Effector CD4-positive, alpha-beta T cell (primary cell): ENCODE results near the gene RELCH.
A peak's percentile ranks its signal among the peaks of the same experiment; 100 is the strongest.

Experiments used
- DNase-seq: peaks from one replicate; pipeline ENCODE4 v3.0.0-alpha.2; 2020

The RELCH gene

DNA sequence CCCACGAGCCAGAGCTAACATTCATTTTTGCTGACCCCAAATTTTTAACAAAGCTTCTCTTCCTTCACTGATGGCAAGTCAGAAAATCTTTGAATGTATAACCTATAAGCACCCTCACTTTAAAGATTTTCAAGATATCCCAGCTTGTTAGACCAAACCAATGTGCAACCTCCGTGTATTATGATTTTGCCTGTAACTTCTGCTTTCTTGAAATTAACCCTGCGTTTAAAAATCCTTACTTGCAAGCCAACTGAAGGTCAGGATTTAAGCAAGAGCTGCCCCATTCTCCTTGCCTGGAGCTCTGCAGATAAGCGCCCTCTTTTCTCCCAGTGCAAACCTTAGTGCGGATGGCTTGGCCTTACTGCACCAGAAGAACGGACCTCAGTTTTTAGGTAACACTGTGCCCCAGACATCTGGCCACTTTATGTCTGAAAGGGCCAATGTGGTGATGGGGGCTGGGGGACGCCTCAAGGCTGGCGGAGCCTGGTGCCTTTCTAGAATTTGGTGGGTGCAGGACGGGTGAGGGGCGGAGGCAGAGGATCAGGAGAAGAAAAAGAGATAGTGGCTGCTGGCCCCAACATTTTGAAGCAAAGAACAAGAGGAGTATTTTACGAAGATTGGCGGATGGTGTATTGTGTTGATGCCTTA lies 137.2 kb downstream of the RELCH start:
- DNase-seq = no peak

DNA sequence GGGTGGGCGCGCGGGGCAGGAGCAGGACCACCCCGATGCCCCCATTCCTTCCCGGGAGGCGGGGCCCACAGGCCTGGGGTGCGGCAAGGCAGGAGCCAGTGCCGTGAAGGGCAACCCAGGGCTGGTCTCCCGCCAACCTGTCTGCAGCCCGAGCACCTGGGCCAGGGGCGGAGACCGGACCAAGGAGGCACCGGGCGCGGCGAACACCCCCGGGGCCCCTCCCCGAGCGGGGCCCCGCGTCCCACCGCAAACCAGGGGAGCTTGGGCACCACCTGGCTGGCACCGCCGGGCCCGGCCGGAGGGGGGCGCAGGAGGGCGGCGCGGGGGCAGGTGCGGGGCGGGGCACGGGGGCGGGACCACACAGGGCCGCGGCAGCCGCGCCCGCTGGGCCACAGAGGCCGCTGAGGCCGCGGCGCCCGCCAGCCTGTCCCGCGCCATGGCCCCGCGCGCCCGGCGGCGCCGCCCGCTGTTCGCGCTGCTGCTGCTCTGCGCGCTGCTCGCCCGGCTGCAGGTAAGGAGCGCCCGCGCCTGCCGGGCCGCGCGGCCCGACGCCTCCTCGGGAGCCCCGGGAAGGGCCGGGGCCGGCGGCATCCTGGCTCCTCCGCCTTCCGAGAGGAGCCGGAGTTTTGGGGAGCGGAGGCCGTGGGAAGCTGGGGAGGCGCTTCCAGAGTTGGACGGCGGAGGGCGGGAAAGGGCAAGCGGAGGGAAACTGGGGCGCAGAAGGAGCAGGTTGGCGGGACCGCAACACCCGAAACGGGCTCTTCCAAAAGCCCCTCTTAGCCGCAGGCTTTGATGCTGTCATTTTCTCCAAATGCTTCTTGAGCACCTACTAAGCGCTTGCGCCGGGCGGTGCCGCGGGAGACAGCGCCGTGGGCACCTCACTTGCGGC lies 138.1 kb downstream of the RELCH start, which contains the start of gene TNFRSF11A:
Gene TNFRSF11A, plus strand, starts transcription at position 394 of the 889 bp plus-strand sequence. Its CDS starts 43 bp downstream, at position 437.
- peak; percentile 33 for DNase-seq

DNA sequence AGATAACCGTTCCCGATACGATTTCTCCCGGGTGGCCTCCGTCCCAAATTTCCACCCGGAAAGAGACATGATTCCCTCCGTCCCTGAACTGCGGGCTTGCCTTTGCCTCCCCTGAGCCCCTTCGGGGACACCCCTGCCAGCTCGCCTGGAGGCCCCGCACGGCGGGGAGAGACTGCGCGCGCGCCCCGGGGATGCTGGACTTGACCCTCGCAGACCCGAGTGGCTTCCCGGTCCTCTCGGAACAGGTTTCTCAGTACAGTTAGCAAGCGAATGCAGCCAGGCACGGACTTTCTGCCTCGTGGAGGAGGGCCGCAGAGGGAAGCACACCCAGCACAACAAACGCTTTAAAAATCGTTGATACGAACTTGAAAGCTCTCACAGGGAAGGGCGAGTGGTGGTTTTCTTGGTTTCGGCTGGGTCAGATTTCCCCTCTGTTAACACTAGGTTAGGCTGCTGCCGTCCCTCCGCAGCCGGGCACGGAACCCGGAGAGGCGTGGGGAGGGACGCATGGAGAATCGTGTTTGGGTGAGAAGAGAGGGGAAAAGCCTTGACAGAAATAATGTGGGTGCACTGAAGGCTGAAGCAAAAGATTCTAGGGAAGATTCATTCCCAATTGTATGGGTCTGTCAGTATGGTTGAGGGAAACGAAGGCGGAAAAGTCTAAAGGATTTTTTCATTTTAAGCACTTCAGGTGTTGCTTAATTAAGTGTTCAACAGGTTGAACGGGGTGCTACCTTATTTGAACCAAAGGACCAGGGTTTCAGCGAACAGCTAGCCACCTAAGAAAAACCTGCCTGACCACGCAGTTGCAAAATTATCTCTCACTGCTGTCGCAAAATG lies 139.0 kb downstream of the RELCH start:
- DNase-seq = no peak

DNA sequence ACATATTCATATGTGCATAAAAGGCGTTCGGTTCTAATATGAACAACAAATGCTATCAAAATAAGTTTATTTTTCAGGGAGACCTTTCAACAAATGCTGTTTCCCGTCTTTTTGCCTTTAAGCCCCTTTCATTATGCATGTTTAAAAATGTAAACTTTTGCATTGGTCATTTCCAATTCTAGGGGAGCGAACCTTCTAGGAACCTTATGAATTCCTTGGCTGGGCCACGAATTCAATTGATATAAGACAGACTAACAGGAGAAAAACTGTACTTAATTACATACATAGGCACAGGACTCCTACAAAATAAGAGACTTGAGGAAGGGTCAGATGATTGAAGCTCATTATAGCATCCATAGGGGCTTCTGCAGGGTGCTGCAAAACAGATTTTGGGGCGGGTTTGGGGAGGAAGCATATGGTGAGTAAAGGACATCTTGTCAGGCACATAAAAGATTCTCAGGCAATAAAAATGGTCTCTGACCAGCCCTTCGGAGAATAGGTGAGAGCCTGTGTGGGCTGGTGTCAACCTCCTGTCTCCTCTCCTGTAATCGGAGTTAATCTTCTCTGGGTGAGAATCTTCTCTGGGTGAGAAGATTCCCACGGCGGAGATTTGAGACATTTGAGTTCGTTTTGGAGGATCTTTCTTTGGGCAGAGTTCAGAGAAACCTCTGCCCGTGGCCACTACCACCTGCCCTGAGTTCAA lies 139.7 kb downstream of the RELCH start:
- no peak for DNase-seq

DNA sequence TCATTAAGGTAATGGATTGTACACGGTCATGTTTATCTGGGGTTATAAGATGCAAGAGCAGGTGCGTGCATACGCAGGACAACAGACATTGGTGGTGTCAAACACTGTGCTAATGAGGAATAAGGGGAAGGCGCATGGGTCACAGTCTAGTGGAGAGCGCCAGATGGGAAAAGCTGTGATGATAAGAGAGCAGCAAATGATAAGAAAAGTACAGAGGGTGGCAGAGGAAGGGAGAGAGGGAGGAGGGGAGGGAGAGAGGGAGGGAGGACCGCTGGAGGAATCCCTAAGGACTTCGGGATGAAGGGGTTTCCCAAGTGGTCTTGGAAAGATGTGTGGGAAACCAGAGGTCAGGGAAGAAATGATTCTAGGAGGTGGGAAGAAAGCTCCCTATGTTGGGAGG lies 140.9 kb downstream of the RELCH start:
- DNase-seq = no peak

DNA sequence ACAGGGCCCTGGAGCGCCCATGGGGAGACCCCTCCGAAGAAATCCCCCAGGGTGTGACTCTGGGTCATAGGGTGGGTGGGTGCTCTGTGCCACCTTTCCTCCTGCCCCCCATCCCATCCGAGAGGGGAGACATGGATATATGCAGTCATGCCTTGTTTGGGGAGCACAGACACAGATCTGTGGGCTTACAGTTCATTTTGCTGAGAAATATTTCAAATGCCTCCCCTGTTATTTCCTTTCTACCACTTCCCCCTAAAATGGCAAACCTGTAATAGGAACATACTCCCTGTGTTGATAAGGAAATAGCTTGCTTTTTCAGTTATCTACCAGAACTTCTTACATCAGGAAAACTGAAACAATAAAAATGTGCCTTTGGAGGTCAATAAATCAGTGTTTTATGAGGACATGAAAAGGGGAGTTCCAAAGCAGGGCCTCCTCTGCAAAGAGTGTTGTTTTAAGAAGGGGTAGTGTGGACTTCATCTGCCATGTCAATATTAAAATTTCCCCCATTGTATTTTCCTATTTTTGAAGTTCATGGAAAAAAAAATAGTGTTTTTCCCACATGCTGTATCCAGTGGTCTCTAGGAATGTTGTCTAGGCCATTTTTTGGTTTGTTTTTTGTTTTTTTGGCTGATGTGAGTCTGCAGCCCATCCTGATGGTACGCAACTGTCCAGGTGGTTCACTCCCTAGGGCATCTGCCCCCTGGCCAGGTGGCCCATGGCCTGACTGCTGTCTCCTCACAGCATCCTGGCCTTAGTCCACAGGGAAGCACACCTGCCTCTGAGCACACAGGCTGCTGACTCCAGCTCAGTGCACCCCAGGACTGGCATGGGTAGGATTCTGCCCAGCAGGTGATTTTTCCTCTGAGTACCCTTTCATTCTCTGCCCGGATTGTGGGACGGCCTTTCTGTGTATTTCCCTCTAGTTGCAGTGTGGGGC lies 141.8 kb downstream of the RELCH start:
- DNase-seq = no peak

DNA sequence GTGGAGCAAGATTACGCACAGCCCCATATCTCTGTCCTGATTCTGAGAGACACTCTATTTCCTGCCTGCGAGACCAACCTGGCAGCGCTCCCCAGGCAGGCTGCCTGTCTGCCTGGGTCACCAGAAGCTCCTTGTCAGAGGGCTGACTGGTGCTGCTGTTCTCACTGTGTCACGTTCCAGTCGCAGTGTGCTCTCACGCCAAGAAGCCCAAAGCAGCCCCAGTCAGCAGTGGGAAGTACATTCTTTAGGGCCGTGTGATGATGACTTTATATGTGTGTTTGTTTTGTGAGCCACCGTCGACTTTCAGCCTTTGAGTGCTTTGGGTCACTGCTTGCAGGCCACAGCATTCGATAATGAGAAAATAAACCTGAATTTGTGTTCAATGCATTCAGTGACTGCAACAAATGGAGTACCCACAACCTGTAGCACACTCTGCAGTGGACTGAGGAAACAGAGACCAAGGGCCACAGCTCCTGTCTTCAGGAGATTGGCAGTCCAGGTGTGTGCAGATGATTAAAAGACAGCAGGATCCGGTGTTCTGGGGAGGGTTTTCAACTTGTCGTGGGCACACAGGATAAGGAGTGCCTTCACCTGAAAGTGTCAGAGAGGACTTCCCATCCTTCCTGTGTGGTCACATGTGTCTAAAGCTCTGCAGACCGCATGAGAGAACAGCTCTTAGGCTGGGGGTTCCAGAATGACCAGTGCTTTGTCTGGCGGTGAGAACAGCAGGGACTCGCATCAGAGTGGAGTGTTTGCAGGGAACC lies 142.8 kb downstream of the RELCH start:
- DNase-seq = no peak

DNA sequence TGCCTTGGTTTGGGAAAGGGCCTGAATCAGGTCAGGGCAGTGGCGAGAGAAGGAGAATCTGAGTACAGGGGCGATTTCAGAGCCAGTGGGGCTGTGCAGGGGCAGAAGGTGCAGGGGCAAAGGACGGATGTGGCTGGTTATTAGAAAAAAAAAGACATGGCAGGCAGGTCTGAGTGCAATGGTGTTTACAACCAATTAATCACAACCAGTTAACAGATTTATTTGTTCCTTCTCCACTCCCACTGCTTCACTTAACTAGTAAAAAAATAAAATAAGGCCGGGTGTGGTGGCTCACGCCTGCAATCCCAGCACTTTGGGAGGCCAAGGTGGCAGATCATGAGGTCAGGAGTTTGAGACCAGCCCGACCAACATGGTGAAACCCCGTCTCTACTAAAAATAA lies 143.6 kb downstream of the RELCH start:
- no peak for DNase-seq

DNA sequence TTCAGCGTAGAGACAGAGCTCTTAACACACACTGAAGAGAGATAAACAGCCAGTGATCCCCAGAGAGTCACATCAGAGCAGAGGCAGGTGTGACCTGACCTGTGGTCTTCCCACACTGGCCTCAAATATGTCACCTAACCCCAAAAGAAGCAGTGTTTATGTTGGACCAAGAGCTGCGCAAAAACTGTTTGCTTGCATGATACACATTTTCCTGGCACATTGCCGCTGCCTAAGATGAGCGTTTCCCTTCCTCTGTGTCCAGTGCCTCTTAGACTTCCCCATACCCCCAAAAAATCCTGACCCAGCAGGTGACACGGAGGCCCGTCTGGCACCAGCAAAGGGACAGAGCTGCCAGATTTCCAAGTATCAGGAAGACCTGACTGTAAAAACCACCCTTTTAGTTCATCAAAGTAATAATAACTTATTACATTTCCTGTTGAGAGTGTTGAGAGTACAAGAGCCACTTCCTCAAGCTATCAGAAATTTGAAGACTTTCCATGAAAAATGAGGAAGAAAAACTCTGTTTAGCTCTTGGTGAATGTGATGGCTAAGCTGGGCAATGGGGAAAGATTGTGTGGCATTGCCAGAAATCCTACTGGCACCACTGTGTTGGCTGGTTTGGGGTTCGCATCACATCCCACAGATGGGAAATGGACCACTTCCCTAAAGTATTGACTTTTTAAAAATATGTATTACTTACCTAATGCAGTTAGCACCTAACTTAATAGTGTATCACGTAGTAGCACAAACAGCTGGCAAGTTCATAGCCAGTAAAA lies 144.7 kb downstream of the RELCH start:
- no peak for DNase-seq

DNA sequence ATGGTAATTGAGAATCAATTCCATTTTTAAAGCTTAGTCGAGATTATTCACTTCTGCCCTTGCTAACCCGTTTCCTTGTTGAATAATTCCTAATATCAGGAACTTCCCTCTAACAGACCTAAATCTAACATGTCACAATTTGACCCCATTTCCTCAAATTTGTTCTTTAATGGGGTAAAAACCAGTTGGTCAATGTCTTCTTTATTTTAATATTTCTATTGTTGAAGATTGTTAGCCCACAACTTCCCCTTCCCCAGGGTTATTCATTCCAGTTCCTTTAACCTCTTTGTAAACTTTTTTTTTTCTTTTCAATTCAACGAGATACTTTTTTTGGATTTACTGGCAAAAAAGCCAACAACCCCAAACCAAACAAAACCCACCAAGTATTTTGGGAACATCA lies 145.4 kb downstream of the RELCH start:
- no peak for DNase-seq

DNA sequence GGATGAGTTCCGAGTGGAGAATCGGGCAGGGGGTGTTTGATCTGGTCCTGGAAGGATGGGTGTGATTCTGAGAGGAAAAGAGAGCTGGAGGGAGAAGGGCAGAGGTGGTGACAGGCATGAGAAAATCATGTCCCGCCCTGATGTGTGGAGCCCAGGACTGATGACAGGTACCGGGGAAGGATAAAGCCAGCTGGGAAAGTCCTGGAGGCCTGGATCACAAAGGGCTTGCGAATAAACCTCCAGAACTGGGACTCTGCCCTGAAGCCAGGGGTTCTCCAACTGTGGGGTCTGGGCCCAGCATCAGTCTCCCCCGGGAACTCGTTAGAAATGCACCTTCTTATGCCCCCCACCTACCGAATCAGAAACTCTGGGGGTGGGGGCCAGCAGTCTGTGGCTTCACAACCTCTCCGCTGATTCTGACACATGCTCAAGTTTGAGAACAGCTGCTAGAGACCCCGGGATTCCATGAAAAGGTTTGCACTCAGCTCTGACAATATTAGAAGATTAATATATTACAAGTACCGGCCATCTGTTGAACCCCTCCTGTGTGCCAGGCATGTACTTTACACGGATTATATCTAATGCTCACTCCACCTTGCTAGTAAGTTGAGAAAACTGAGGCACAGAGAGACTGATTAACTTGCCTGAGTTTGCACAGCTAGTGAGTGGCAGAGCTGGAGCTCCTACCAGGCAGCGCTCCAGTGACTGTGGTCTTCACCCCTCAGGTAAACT lies 146.1 kb downstream of the RELCH start:
- no peak for DNase-seq

DNA sequence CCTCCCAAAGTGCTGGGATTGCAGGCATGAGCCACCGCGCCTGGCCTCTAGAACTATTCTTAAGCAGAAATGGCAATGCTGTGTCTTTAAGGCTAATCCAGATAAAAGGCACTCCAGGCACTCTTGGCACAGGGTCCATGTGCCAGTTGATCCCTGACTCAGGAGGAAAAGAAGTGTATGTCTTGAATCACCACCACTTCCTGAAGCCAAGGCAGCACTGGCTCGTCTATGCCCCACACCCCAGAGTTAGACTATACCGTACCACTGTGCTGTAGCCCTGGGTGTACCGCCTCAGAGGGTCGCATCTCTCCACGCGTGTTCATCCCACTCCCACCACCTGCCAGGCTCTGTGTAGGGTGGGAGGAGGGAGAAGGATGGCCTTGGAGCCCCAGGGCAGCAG lies 147.1 kb downstream of the RELCH start:
- no peak for DNase-seq

DNA sequence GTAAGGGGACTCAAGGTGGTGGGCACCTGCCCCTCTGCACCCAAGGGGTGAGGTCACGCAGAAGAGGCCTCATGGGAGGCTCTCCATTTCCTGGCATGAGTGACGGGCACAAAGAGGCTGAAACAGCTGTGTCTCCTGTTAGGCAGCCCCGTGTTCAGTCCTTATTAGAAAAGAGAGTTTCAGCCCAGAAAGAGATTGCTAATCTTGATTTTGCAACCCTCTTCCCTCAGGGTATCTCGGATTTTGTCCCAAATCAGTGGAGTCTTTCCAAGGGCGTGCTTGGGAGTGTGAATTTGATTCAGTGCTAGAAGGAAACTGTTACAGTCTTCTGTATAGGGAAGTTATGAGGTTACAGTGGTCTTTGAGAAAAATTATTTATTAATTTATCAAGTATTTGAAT lies 148.4 kb downstream of the RELCH start:
- no peak for DNase-seq

DNA sequence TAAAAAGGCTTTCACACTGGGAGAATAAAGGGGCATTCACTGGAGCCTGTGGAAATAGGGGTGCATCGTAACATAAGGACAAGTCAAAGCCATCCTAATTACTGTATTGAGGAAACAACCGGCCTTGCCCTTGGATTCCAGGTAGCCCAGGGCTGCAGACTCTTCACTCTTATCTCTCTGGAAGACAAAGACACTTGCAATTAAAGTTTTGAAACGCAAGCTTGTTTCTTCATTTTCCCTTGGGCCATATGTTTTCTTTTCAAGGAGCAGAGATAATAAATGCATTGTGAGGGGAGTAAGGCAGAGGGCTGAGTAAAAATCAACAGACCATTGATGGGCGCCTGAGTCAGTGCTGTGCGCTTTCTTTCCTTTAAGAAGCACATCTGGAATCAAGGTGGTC lies 149.6 kb downstream of the RELCH start:
- no peak for DNase-seq

DNA sequence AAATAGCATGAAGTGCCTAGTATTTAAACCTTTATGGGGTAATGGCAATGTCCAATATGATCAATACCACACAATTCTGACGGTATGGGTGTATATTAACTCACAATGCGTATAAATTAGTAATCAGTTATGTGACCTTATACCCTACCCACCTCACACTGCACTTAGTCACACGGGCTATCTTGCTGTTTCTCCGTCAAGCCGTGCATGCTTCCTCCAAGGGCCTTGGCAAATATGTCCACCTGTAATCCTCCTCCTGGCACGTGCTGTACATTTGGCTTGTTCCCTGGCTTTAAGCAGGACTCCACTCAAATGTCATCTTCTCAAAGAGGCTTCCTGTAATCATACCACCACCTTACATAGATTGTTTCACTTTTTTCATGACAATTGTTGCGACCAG lies 150.3 kb downstream of the RELCH start:
- no peak for DNase-seq

DNA sequence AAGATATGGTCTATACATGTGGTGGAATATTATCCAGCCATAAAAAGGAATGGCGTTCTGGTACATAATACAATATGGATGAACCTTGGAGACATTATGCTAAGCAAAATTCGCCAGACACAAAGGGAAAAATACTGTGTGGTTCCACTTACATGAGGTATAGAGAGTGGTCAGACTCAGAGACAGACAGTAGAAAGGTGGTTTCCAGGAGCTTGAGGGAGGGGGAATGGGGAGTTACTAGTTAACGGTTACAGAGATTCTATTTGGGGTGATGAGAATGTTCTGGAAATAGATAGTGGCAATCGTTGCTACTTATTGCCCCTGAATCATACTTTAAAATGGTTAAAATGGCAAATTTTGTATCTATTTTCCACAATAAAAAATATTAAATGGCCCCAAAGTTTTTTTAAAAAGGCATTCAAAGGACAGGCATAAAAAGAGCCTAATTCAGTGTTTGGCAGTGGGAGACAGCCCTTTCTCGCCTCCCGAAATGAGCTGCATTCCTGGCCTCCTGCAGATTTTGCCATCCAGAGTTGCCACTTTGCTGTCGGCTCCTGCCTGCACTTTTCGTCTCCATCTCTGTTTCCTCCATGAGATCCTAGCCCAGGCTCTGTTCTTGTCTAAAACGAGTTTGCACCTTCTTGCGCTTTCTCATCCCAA lies 151.5 kb downstream of the RELCH start:
- DNase-seq = no peak

DNA sequence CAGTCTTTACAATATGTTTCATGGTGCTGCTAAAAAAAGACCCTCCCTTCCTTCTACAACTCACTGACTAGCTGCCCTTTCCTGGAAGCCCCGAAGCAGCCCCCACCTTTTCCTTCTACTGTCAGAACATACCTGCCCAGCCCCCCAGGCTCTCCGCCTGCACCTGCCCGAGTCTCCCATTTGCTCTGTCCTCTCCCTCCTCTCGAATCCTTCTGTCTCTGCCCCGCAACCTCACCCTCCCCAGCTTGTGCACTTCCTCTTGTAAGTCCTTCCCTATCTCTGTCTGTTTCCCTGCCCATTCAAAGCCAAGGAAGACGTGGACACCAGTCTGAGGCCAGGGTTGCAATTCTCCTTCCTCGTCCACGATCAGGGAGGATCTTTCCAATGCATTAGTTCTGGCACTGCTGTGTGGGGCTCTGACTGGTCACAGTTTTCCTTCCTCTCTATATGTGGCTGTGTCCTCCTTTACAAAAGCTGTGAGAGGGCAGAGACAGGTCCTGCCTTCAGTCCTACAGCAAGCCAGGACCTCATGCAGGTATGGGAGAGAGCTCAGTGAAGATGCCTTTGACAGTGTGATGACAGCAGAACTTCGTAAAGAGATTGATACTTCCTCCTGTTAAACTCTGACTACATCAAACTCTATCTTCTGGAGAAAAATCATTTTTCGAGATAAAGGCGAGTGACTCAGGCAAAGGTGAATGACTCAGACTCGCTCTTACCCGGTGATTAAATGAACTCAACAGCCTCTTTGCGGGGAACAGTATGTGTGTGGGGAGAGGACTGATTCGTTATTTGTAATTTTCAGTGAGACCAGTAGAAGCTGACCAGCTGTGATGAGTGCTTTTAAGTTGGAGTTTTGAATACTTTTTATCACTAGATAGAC lies 152.3 kb downstream of the RELCH start:
- DNase-seq = no peak

DNA sequence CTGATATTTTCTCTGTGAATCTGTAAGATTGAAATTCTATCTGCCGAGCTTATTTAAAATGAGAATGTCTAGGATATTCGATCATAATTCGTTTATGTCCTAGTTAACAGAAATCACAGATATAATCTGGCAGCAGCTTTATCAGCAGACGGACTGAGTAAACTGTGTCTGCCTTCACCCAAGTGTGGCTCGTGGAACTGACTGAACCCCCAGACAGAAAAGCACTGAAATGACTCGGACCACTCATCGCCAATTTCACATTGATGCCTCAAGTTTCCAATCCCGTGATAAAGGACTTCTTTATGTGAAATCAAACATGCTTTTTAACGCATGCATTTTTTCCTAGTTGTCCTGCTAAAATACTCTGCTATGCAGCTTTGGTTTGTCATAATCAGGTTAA lies 153.9 kb downstream of the RELCH start:
- no peak for DNase-seq
